HG03159 (cell line): ENCODE results near the gene SCG3.

ENCODE experiments used
- ATAC-seq: cut with Tn5 transposase; IDR thresholded peaks from one replicate; pipeline ENCODE4 v1.9.1; 2021; ENCODE audit warnings: mild to moderate bottlenecking, moderate library complexity; ENCODE audit not compliant: unreplicated experiment

The SCG3 gene

GRCh38 chr15:51755790-51756189, 74.5 kb downstream of the SCG3 start:
- ATAC-seq = no peak

- ATAC-seq = no peak
Measured at GRCh38 chr15:51756482-51756881, 75.2 kb downstream of the SCG3 start.

- ATAC-seq = no peak
Measured at GRCh38 chr15:51757450-51757849, 76.1 kb downstream of the SCG3 start.

- no peak for ATAC-seq
Measured at GRCh38 chr15:51758645-51759044, 77.3 kb downstream of the SCG3 start.

GRCh38 chr15:51759557-51760070, 78.3 kb downstream of the SCG3 start:
- ATAC-seq = no peak

- ATAC-seq = no peak
Measured at GRCh38 chr15:51760805-51761204, 79.5 kb downstream of the SCG3 start.

- no peak for ATAC-seq
Measured at GRCh38 chr15:51765751-51766150, 84.4 kb downstream of the SCG3 start.

- ATAC-seq = no peak
Measured at GRCh38 chr15:51766341-51766740, 85.0 kb downstream of the SCG3 start.

- ATAC-seq = no peak
Measured at GRCh38 chr15:51768018-51768417, 86.7 kb downstream of the SCG3 start.
